ENCODE measurements around the gene MAVS.

Gene MAVS

GRCh38 chr20:3815703-3816315, 30.8 kb upstream of the MAVS start:
- H3K4me1 Mint-ChIP-seq: peaks cover 40% of the 10 kb centered on the region
- peaks cover 3% of the 10 kb centered on the region for H3K27me3 Mint-ChIP-seq (ENCODE audit: low read depth)
- H3K4me3 Mint-ChIP-seq: no peak overlapping the region
- H3K9me3 Mint-ChIP-seq: no peaks in the 10 kb centered on the region
- TF ChIP-seq, protein P1, sequence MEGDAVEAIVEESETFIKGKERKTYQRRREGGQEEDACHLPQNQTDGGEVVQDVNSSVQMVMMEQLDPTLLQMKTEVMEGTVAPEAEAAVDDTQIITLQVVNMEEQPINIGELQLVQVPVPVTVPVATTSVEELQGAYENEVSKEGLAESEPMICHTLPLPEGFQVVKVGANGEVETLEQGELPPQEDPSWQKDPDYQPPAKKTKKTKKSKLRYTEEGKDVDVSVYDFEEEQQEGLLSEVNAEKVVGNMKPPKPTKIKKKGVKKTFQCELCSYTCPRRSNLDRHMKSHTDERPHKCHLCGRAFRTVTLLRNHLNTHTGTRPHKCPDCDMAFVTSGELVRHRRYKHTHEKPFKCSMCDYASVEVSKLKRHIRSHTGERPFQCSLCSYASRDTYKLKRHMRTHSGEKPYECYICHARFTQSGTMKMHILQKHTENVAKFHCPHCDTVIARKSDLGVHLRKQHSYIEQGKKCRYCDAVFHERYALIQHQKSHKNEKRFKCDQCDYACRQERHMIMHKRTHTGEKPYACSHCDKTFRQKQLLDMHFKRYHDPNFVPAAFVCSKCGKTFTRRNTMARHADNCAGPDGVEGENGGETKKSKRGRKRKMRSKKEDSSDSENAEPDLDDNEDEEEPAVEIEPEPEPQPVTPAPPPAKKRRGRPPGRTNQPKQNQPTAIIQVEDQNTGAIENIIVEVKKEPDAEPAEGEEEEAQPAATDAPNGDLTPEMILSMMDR (IDR thresholded peaks at IDR 0.05; ENCODE audit: unreplicated experiment in 3 of 3): no peak
- peak overlapping the region in 2 of 3 experiments; percentile 47 to 82 for H3K27ac Mint-ChIP-seq
- no peaks in the 10 kb centered on the region for H3K36me3 Mint-ChIP-seq (ENCODE audit: low read depth)

- TF ChIP-seq, protein P1 (IDR thresholded peaks at IDR 0.05; ENCODE audit: unreplicated experiment in 3 of 3): peak; percentile 55 to 69 (median 63)
- Mint-ChIP-seq H3K9me3 (no peaks in the 10 kb centered on the region), H3K27me3 (ENCODE audit: low read depth) (peaks cover 3% of the 10 kb centered on the region), H3K27ac (peak overlapping the region; percentile 86 to 100 (median 100)), H3K4me3 (peak overlapping the region; percentile 61 to 77 (median 63)), H3K4me1 (peaks cover 23% of the 10 kb centered on the region), H3K36me3 (ENCODE audit: low read depth) (peaks cover 11% of the 10 kb centered on the region)
Measured at GRCh38 chr20:3818155-3819151, 28.2 kb upstream of the MAVS start.

- TF ChIP-seq, protein P1 (IDR thresholded peaks at IDR 0.05; ENCODE audit: unreplicated experiment in 3 of 3): no peak
- H3K4me3 Mint-ChIP-seq: peak overlapping the region; percentile 80 to 83 (median 80)
- H3K9me3 Mint-ChIP-seq: no peaks in the 10 kb centered on the region
- H3K27ac Mint-ChIP-seq: peak overlapping the region; percentile 100
- peaks cover 11% of the 10 kb centered on the region for H3K36me3 Mint-ChIP-seq (ENCODE audit: low read depth)
- H3K27me3 Mint-ChIP-seq (ENCODE audit: low read depth): peaks cover 3% of the 10 kb centered on the region
- H3K4me1 Mint-ChIP-seq: peaks cover 22% of the 10 kb centered on the region
Measured at GRCh38 chr20:3819411-3820047, 27.1 kb upstream of the MAVS start.

- Mint-ChIP-seq H3K4me1 (peaks cover 22% of the 10 kb centered on the region), H3K27ac (peak within 1 kb of the TSS; percentile 100), H3K9me3 (no peaks in the 10 kb centered on the region), H3K4me3 (peak within 1 kb of the TSS; percentile 83 to 92 (median 88)), H3K36me3 (ENCODE audit: low read depth) (peaks cover 11% of the 10 kb centered on the region), H3K27me3 (ENCODE audit: low read depth) (peaks cover 3% of the 10 kb centered on the region)
- TF ChIP-seq, protein P1 (IDR thresholded peaks at IDR 0.05; ENCODE audit: unreplicated experiment in 3 of 3): peak; percentile 98 to 100 (median 99)
Measured at GRCh38 chr20:3820048-3820900, 26.4 kb upstream of the MAVS start, which contains the start of gene AP5S1. TSS of gene AP5S1 (plus strand) at chr20:3820547. CDS start at chr20:3822118, 1,571 bp downstream.

Measured in nephron (organoid).